ENCODE results near the gene FAM217A.
"Not testable (repeated sequence)": the region's sequence is repeated elsewhere in the genome, so short reads cannot be mapped to it uniquely, and the experiment has no call there.

Gene FAM217A

DNA sequence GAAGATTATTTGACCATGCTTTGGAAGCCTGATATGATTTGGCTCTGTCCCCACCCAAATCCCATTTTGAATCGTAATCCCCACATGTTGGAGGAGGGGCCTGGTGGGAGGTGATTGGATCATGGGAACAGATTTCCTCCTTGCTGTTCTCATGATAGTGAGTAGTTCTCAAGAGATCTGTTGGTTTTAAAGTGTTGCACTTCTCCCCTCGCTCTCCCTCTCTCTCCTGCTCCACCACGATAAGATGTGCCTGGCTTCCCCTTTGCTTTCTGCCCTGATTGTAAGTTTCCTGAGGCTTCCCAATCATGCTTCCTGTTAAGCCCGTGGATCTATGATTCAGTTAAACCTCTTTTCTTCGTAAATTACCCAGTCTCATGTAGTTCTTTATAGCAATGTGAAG, 21.7 kb upstream of the FAM217A start:
- Histone ChIP-seq H3K9me3 (no peaks in the 10 kb centered on the region), H3K27ac (no peak overlapping the region), H3K36me3 (no peaks in the 10 kb centered on the region), H3K4me3 (ENCODE audit: low read depth in 1 of 2, low read length in 1 of 2) (no peak overlapping the region), H3K4me1 (ENCODE audit: control insufficient read depth in 1 of 2, insufficient read depth in 1 of 2, low read depth in 1 of 2, low read length in 1 of 2) (no peaks in the 10 kb centered on the region), H3K27me3 (no peaks in the 10 kb centered on the region)
- TF ChIP-seq, protein P1, sequence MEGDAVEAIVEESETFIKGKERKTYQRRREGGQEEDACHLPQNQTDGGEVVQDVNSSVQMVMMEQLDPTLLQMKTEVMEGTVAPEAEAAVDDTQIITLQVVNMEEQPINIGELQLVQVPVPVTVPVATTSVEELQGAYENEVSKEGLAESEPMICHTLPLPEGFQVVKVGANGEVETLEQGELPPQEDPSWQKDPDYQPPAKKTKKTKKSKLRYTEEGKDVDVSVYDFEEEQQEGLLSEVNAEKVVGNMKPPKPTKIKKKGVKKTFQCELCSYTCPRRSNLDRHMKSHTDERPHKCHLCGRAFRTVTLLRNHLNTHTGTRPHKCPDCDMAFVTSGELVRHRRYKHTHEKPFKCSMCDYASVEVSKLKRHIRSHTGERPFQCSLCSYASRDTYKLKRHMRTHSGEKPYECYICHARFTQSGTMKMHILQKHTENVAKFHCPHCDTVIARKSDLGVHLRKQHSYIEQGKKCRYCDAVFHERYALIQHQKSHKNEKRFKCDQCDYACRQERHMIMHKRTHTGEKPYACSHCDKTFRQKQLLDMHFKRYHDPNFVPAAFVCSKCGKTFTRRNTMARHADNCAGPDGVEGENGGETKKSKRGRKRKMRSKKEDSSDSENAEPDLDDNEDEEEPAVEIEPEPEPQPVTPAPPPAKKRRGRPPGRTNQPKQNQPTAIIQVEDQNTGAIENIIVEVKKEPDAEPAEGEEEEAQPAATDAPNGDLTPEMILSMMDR (IDR thresholded peaks at IDR 0.05): no peak

DNA sequence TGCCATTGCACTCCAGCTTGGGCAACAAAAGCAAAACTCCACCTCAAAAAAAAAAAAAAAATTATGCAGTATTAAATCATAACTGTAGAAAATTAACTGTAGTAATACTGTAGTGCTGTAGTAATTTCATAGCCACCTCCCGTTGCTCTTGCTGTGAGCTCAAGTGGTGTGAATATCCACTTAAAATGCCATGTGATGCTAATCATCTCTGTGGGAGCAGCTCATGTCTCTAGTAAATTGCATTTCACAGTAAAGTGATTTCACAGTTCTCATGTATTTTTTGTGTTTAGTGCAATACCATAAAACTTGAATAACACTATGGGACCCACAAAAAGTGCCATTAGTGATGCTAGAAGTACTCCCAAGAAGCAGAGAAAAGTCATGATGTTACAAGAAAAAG, 14.4 kb upstream of the FAM217A start:
- H3K4me3 ChIP-seq (ENCODE audit: low read depth in 1 of 2, low read length in 1 of 2): no peak overlapping the region
- TF ChIP-seq, protein P1 (IDR thresholded peaks at IDR 0.05): no peak
- H3K27me3 ChIP-seq: no peaks in the 10 kb centered on the region
- H3K36me3 ChIP-seq: no peaks in the 10 kb centered on the region
- H3K4me1 ChIP-seq (ENCODE audit: control insufficient read depth in 1 of 2, insufficient read depth in 1 of 2, low read depth in 1 of 2, low read length in 1 of 2): no peaks in the 10 kb centered on the region
- no peaks in the 10 kb centered on the region for H3K9me3 ChIP-seq
- no peak overlapping the region for H3K27ac ChIP-seq

DNA sequence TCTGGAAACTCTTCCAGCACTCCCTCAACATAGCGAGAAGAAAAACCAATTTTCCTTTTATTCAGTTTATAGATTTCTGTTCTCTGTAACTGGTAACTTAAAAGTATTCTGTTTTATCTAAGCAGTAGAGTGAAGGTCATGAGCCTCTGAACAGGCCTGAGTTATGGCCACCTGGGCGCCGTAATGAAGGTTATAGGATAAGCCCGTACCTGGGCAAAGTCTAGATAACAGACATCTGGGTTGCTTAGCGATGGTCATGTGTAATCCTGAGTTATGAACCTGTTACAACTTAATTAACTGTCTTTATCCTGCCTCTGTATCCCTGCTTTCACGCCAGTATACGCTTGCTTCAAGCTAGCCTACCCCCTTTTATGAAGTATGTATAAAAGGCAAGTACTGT, 13.0 kb upstream of the FAM217A start:
- H3K27ac ChIP-seq: no peak overlapping the region
- no peaks in the 10 kb centered on the region for H3K36me3 ChIP-seq
- no peaks in the 10 kb centered on the region for H3K27me3 ChIP-seq
- H3K4me3 ChIP-seq (ENCODE audit: low read depth in 1 of 2, low read length in 1 of 2): no peak overlapping the region
- H3K9me3 ChIP-seq: no peaks in the 10 kb centered on the region
- no peaks in the 10 kb centered on the region for H3K4me1 ChIP-seq (ENCODE audit: control insufficient read depth in 1 of 2, insufficient read depth in 1 of 2, low read depth in 1 of 2, low read length in 1 of 2)
- TF ChIP-seq, protein P1 (IDR thresholded peaks at IDR 0.05): no peak

DNA sequence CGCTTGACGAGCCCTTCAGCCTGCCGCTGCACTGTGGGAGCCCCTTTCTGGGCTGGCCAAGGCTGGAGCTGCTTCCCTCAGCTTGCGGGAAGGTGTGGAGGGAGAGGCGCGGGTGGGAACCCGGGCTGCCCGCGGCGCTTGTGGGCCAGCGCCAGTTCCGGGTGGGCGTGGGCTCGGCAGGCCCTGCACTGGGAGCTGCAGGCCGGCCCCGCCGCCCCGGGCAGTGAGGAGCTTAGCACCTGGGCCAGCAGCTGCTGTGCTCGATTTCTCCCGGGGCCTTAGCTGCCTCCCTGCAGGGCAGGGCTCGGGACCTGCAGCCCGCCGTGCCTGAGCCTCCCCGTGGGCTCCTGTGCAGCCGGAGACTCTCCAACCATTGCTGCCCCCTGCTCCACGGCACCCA, 11.1 kb upstream of the FAM217A start:
- H3K36me3 ChIP-seq; H3K4me3 ChIP-seq (ENCODE audit: low read depth in 1 of 2, low read length in 1 of 2); H3K9me3 ChIP-seq; H3K4me1 ChIP-seq (ENCODE audit: control insufficient read depth in 1 of 2, insufficient read depth in 1 of 2, low read depth in 1 of 2, low read length in 1 of 2); H3K27ac ChIP-seq; H3K27me3 ChIP-seq: not testable (repeated sequence)

DNA sequence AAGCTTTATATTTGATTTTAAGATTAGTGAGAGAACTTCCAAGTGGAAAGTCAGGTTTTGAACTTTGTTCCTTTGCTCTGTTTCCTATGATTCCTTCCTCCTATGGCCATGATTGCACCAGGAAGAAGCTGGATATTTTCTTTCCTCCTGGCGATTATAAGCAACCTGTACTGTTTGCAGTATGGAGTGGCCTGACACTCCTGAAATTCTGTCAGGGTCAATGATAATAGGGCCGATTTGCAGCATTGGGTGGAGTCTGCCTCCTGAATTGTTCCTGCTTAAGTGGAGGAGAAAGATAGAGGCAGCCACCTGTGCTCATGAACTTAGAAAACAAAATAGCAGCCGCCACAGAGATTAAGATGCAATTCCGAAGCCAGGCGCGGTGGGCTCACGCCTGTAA, 9.8 kb upstream of the FAM217A start:
- H3K36me3 ChIP-seq: no peaks in the 10 kb centered on the region
- no peaks in the 10 kb centered on the region for H3K9me3 ChIP-seq
- no peak overlapping the region for H3K4me3 ChIP-seq (ENCODE audit: low read depth in 1 of 2, low read length in 1 of 2)
- TF ChIP-seq, protein P1 (IDR thresholded peaks at IDR 0.05): no peak
- no peaks in the 10 kb centered on the region for H3K27me3 ChIP-seq
- H3K27ac ChIP-seq: no peak overlapping the region
- no peaks in the 10 kb centered on the region for H3K4me1 ChIP-seq (ENCODE audit: control insufficient read depth in 1 of 2, insufficient read depth in 1 of 2, low read depth in 1 of 2, low read length in 1 of 2)

DNA sequence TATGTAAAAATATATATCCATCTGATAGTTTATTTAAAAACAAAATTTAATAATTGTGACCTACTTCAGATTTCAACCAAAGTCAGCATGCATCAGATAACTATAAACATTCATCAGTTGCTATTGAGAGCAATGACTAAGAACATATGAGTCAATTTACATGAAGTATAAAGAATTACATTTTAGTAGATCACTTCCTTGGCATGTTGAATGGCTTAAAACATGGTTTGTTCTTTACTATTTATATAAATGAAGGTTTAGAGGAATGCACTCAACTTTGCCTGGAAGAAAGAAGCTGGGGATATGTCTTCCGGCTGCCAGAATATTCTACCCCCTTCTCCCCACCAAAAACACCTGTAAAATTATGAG, 6.4 kb upstream of the FAM217A start:
- TF ChIP-seq, protein P1 (IDR thresholded peaks at IDR 0.05): no peak
- Histone ChIP-seq H3K4me1 (ENCODE audit: control insufficient read depth in 1 of 2, insufficient read depth in 1 of 2, low read depth in 1 of 2, low read length in 1 of 2) (no peaks in the 10 kb centered on the region), H3K9me3 (no peaks in the 10 kb centered on the region), H3K27me3 (peaks cover 2% of the 10 kb centered on the region), H3K36me3 (no peaks in the 10 kb centered on the region), H3K27ac (no peak overlapping the region), H3K4me3 (ENCODE audit: low read depth in 1 of 2, low read length in 1 of 2) (no peak overlapping the region)

Measured in neutrophil (primary cell).